H1 (cell line): ENCODE data around the gene CCNG1. TPM values are rescaled to one million over a fixed set of nuclear protein-coding genes. Genes with fewer than 3 reads are reported as not detected.

Source experiments
- CTCF ChIA-PET: fragments of 300-600 bp; sonication (Branson Sonifier 250); formaldehyde crosslinking; loops from one replicate; lab custom pipeline; 2021; ENCODE audit not compliant: partially characterized antibody; lab: Charles Lee
- POLR2A ChIA-PET: fragments of 300-600 bp; sonication (Branson Sonifier 250); formaldehyde crosslinking; loops from one replicate; lab custom pipeline; 2021; ENCODE audit warnings: inconsistent platforms; ENCODE audit not compliant: partially characterized antibody; lab: Charles Lee
- DNase-seq, 2 experiments: peaks; one replicate each; pipeline versions ENCODE4 v3.0.0 to v3.0.0-alpha.2; 2010 to 2022; ENCODE audit warnings: low spot score in 2 of 2, low read depth in 1 of 2, mixed read lengths in 1 of 2
- FAIRE-seq: peaks from 2 replicates; lab custom pipeline; 2011; peaks lifted over from hg19 to GRCh38; lab: Jason Lieb, UNC
- H2AFZ ChIP-seq: 2 replicates; pipeline ENCODE4 v1.8.1; 2012; ENCODE audit warnings: low read length, inconsistent platforms
- H2AK5ac ChIP-seq: 2 replicates; pipeline ENCODE4 v1.6.1; 2013; ENCODE audit warnings: low read depth, low read length
- H2BK120ac ChIP-seq: replicated peaks from 2 replicates; pipeline ENCODE3; 2013; ENCODE audit warnings: low read depth, low read length, inconsistent platforms
- H2BK12ac ChIP-seq: 2 replicates; pipeline ENCODE4 v1.6.1; 2013; ENCODE audit warnings: low read depth, low read length
- H2BK15ac ChIP-seq: 2 replicates; pipeline ENCODE4 v1.6.1; 2013; ENCODE audit warnings: low read length
- H2BK20ac ChIP-seq: 2 replicates; pipeline ENCODE4 v1.6.1; 2013; ENCODE audit warnings: low read length
- H2BK5ac ChIP-seq: 2 replicates; pipeline ENCODE4 v1.6.1; 2013; ENCODE audit warnings: low read depth, low read length
- H3K14ac ChIP-seq: 2 replicates; pipeline ENCODE4 v1.6.1; 2013; ENCODE audit warnings: inconsistent platforms; ENCODE audit not compliant: insufficient read length
- H3K18ac ChIP-seq: 2 replicates; pipeline ENCODE4 v1.6.1; 2013; ENCODE audit warnings: low read length; ENCODE audit errors: extremely low read depth
- H3K23ac ChIP-seq: 2 replicates; pipeline ENCODE4 v1.6.1; 2013; ENCODE audit warnings: inconsistent platforms; ENCODE audit not compliant: insufficient read length
- H3K23me2 ChIP-seq: 2 replicates; pipeline ENCODE4 v1.6.1; 2013; ENCODE audit warnings: low read depth, low read length
- H3K27ac ChIP-seq: 2 replicates; pipeline ENCODE4 v1.6.1; 2011; ENCODE audit warnings: low read depth, low read length, inconsistent platforms
- H3K27me3 ChIP-seq, 4 experiments: replicated peaks in 1 of 4; 1 replicate in 1 of 4; 2 replicates in 3 of 4; pipeline versions ENCODE4 v1.6.1 to v1.8.1; 2011 to 2013; ENCODE audit warnings: low read length in 3 of 4, mild to moderate bottlenecking in 3 of 4, inconsistent platforms in 2 of 4, mixed read lengths in 2 of 4, moderate library complexity in 1 of 4; ENCODE audit not compliant: control insufficient read depth in 3 of 4, insufficient read depth in 3 of 4; ENCODE audit errors: extremely low read depth in 1 of 4
- H3K36me3 ChIP-seq, 4 experiments: 2 replicates each; pipeline versions ENCODE4 v1.6.1 to v1.8.1; 2011 to 2013; ENCODE audit warnings: mild to moderate bottlenecking in 4 of 4, low read length in 3 of 4, moderate library complexity in 2 of 4, control low read depth in 1 of 4, inconsistent platforms in 1 of 4; ENCODE audit not compliant: insufficient read depth in 4 of 4, control insufficient read depth in 2 of 4
- H3K4ac ChIP-seq: replicated peaks from 2 replicates; pipeline ENCODE3; 2013; ENCODE audit warnings: low read length, low read depth, mixed read lengths, inconsistent platforms; ENCODE audit not compliant: insufficient read length
- H3K4me1 ChIP-seq, 4 experiments: replicated peaks in 1 of 4; 1 replicate in 1 of 4; 2 replicates in 3 of 4; pipeline versions ENCODE4 v1.6.1 to v1.8.1; 2011 to 2013; ENCODE audit warnings: low read length in 3 of 4, inconsistent platforms in 2 of 4, mixed read lengths in 1 of 4; ENCODE audit not compliant: insufficient read depth in 4 of 4, control insufficient read depth in 3 of 4
- H3K4me2 ChIP-seq, 2 experiments: 2 replicates each; pipeline versions ENCODE4 v1.6.1 to v1.8.1; 2011 to 2013; ENCODE audit warnings: low read depth in 2 of 2, low read length in 2 of 2, control low read depth in 1 of 2, inconsistent platforms in 1 of 2, mild to moderate bottlenecking in 1 of 2; ENCODE audit not compliant: insufficient read depth in 1 of 2
- H3K4me3 ChIP-seq, 4 experiments: fragments of 200-600, 300-600 bp in 1 of 4; sonication (generic), shearing (Covaris generic), sonication (Bioruptor Twin) in 1 of 4; 2 replicates each; pipeline versions ENCODE4 v1.5.1 to v1.8.1; 2011 to 2016; ENCODE audit warnings: low read length in 4 of 4, low read depth in 3 of 4, control low read depth in 2 of 4, inconsistent platforms in 2 of 4, mild to moderate bottlenecking in 2 of 4, mixed read lengths in 1 of 4, moderate library complexity in 1 of 4; ENCODE audit not compliant: insufficient read depth in 2 of 4; ENCODE audit errors: extremely low read depth in 1 of 4
- H3K56ac ChIP-seq: replicated peaks from 2 replicates; pipeline ENCODE3; 2013; ENCODE audit warnings: low read depth, mild to moderate bottlenecking, mixed read lengths, low read length, inconsistent platforms; ENCODE audit not compliant: insufficient read length
- H3K79me1 ChIP-seq: 2 replicates; pipeline ENCODE4 v1.6.1; 2013; ENCODE audit warnings: low read depth, low read length, control low read depth
- H3K79me2 ChIP-seq, 2 experiments: 2 replicates each; pipeline versions ENCODE4 v1.6.1 to v1.8.1; 2012 to 2013; ENCODE audit warnings: low read length in 2 of 2, mild to moderate bottlenecking in 2 of 2, inconsistent platforms in 1 of 2; ENCODE audit not compliant: insufficient read depth in 2 of 2, control insufficient read depth in 1 of 2
- H3K9ac ChIP-seq, 4 experiments: replicated peaks in 1 of 4; 1 replicate in 1 of 4; 2 replicates in 3 of 4; pipeline versions ENCODE4 v1.6.1 to v1.8.1; 2011 to 2013; ENCODE audit warnings: low read depth in 3 of 4, low read length in 3 of 4, control low read depth in 2 of 4, mild to moderate bottlenecking in 2 of 4, moderate library complexity in 2 of 4, inconsistent platforms in 1 of 4; ENCODE audit errors: extremely low read depth in 1 of 4
- H3K9me3 ChIP-seq, 2 experiments: 2 replicates each; pipeline versions ENCODE4 v1.6.1 to v1.8.1; 2012 to 2013; ENCODE audit warnings: mild to moderate bottlenecking in 2 of 2, moderate library complexity in 2 of 2, control low read depth in 1 of 2, inconsistent platforms in 1 of 2, low read depth in 1 of 2, low read length in 1 of 2, mixed read lengths in 1 of 2; ENCODE audit not compliant: insufficient read depth in 2 of 2
- H4K20me1 ChIP-seq, 2 experiments: replicated peaks in 1 of 2; 2 replicates each; pipeline versions ENCODE3 to v1.8.1; 2011 to 2013; ENCODE audit warnings: inconsistent platforms in 2 of 2, low read length in 2 of 2, mild to moderate bottlenecking in 1 of 2; ENCODE audit not compliant: insufficient read depth in 2 of 2, control insufficient read depth in 1 of 2
- H4K5ac ChIP-seq: 2 replicates; pipeline ENCODE4 v1.6.1; 2013; ENCODE audit warnings: low read length, low read depth, mixed read lengths, inconsistent platforms; ENCODE audit not compliant: insufficient read length
- H4K8ac ChIP-seq: 2 replicates; pipeline ENCODE4 v1.8.0; 2013; ENCODE audit warnings: mild to moderate bottlenecking, moderate library complexity, low read length, inconsistent platforms; ENCODE audit not compliant: insufficient read depth; ENCODE audit errors: extremely low read depth
- H4K91ac ChIP-seq: replicated peaks from 2 replicates; pipeline ENCODE3; 2013; ENCODE audit warnings: low read length, mixed read lengths, inconsistent platforms; ENCODE audit not compliant: insufficient read length
- BRCA1 ChIP-seq: IDR thresholded peaks from 2 replicates; pipeline ENCODE4 v1.6.1; 2012; ENCODE audit warnings: low read depth, low read length, improper control_type of control experiment
- CTBP2 ChIP-seq: IDR thresholded peaks from 2 replicates; pipeline ENCODE4 v1.7.0; 2011; ENCODE audit warnings: borderline replicate concordance, mild to moderate bottlenecking, moderate library complexity, mixed read lengths, low read length; ENCODE audit not compliant: insufficient read depth, insufficient read length
- WGBS, 2 experiments: shearing (Covaris generic) in 1 of 2; methylation state at CpG; one replicate each; pipeline versions ENCODE4 v1.1.6 to v1.1.7; 2013 to 2015; ENCODE audit warnings: low lambda C conversion rate in 2 of 2, mixed read lengths in 2 of 2, inconsistent platforms in 1 of 2, low coverage in 1 of 2, missing lambda C conversion rate in 1 of 2; ENCODE audit not compliant: insufficient replicate concordance in 2 of 2, insufficient coverage in 1 of 2, insufficient read length in 1 of 2; ENCODE audit errors: extremely low coverage in 1 of 2, missing lambda C conversion rate in 1 of 2; 5-methylcytosine and 5-hydroxymethylcytosine counted together
- polyA plus RNA-seq, 7 experiments: library from polyadenylated mRNA; depleted of rRNA in 3 of 7; stranded (reverse) in 5 of 7; unstranded in 2 of 7; fragments of >200 nt in 5 of 7; fragments of 200-250 nt in 2 of 7; gene quantifications; 1 replicate in 5 of 7; 2 replicates in 1 of 7; 4 replicates in 1 of 7; pipeline versions ENCODE4 v1.2.1 to v1.2.3, GENCODE V29; 2011 to 2013; ENCODE audit warnings: missing spikeins in 2 of 7, mixed read lengths in 2 of 7
- total RNA-seq: library from RNA; stranded (reverse); fragmentation: NEBNext Ultra II Directional; extraction: Animal tissue kit (Norgen Biotek cat#: 25700); gene quantifications from 2 replicates; pipeline ENCODE4 v1.2.1, GENCODE V29; 2021

The CCNG1 gene
- total and polyA plus RNA-seq, 2 of the 8 experiments (the other 6 are each of a cell fraction or from before 2014, with no cell fraction given): 165 to 369 TPM

- Histone ChIP-seq H3K79me2 (no peaks in the 10 kb centered on the region), H2BK120ac (no peak overlapping the region), H3K14ac (no peak overlapping the region), H4K91ac (no peak overlapping the region), H2BK20ac (no peak overlapping the region), H2BK5ac (no peak overlapping the region), H3K18ac (no peak overlapping the region), H3K9ac (no peak overlapping the region), H4K20me1 (peaks cover 0 to 1% of the 10 kb centered on the region in 2 experiments), H3K4me3 (no peak overlapping the region), H2BK12ac (no peak overlapping the region)
- FAIRE-seq: no peak
- TF ChIP-seq CTBP2 (no peak), BRCA1 (no peak)
- TF ChIP-seq, all 59 proteins: peak for 0
- Histone ChIP-seq H2AFZ (no peak overlapping the region), H3K4me1 (no peaks in the 10 kb centered on the region), H3K27ac (no peak overlapping the region), H3K4me2 (no peak overlapping the region), H3K23me2 (no peaks in the 10 kb centered on the region), H3K23ac (no peak overlapping the region), H3K4ac (no peak overlapping the region), H3K9me3 (no peaks in the 10 kb centered on the region), H3K56ac (no peak overlapping the region), H4K8ac (no peak overlapping the region), H3K27me3 (no peaks in the 10 kb centered on the region), H3K79me1 (no peaks in the 10 kb centered on the region), H4K5ac (no peak overlapping the region), H2BK15ac (no peak overlapping the region), H2AK5ac (no peak overlapping the region), H3K36me3 (peaks cover 6 to 87% (median 45%) of the 10 kb centered on the region in 4 experiments)
- DNase-seq: no peak
- CTCF ChIA-PET: interaction anchor here (0.7 to 1.0 kb wide), 2 partner anchors 10 to 23 kb away, joined by 3 read pairs; no protein-coding TSS in a partner anchor
- 96% methylated on average over 1 of the region's 1 CpG; no CpG with 5 or more reads in 1 of the 2 experiments for WGBS, 2 experiments
- POLR2A ChIA-PET: no interaction called here
These were observed 41.5 kb downstream of the CCNG1 start for GRCh38 chr5:163478982-163479271.
